ENCODE data around the gene DNLZ.
A peak's percentile ranks its signal among the peaks of the same experiment; 100 is the strongest.
"Not testable (repeated sequence)": the region's sequence is repeated elsewhere in the genome, so short reads cannot be mapped to it uniquely, and the experiment has no call there.

Gene DNLZ

GRCh38 chr9:136363106-136363948 lies at the start of gene DNLZ:
TSS of gene DNLZ (minus strand) at chr9:136363744. CDS start at chr9:136363714, 30 bp downstream.
- DNase-seq, result peak; percentile 72 to 82

- DNase-seq, result no peak
Measured at GRCh38 chr9:136412962-136413361, 49.4 kb upstream of the DNLZ start.

GRCh38 chr9:136411378-136411777 lies 47.8 kb upstream of the DNLZ start:
- no peak for DNase-seq

GRCh38 chr9:136410500-136411287 lies 47.1 kb upstream of the DNLZ start, which contains the start of the genes ENTR1 and PMPCA:
TSS of gene ENTR1 (minus strand) at chr9:136410614. CDS start at chr9:136410397, 217 bp downstream.
TSS of gene PMPCA (plus strand) at chr9:136410658. CDS start at chr9:136410669, 11 bp downstream.
- peak; percentile 42 to 50 for DNase-seq

DNA sequence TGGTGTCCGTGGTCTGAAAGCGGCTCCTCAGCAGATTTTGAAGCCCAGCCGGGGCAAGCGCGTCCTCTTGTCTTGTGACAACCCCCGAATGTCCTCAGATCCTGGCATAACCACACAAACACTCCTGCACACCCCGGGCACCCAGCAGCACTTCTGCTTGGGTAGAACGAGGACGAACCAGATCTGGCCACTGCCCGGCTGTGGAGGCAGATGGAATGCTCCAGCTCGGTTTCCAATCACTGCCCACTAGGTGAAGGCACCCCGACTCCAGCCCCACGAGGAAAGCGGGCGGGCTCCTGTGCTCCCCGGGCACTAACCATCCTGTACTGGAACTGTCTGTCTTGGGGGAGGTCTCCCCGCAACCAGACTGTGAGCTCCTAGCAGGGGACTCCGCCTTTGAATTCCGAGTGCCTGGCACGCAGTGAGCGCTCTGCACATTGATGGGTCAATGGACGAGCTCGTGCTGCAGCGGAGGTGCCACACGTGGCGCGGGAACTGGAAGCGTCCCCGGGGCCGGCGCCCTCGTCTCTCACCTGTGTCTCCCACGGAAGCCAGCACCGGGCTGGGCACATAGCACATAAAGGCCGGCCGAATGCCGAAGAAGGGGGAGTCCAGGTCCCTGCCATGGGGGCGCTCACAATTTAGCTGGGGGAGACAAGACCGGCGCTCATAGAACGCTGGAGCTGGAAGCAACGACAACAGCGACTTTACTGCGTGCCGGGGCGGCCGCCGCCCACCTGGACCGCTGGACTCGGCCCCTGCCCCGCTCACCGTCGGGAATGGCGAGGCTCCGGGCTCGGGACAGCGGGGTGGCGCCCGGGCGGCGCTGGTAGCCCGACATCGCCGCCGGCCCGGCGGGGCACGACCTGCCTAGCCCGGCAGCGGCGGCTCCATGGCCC lies 46.3 kb upstream of the DNLZ start:
- DNase-seq, result no peak

DNA sequence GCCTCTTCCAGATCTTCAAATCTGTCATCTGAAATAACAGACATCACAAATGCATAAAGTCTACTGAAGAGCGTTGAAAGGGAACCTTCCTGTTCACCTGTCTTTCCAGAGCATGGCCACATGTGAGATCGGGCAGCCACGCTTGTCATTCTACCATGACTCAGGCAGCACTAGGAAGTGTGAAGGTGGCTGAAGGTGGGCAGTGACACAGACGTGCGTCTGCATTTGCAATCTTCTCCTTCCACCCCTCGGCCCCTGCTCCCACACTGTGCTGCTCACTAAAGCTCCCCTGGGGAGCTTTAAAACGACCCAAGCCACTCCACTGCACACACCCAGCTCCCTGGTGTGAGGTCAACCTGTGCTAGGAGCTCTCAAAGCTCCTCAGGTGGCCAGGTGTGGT lies 44.4 kb upstream of the DNLZ start:
- DNase-seq, result no peak

DNA sequence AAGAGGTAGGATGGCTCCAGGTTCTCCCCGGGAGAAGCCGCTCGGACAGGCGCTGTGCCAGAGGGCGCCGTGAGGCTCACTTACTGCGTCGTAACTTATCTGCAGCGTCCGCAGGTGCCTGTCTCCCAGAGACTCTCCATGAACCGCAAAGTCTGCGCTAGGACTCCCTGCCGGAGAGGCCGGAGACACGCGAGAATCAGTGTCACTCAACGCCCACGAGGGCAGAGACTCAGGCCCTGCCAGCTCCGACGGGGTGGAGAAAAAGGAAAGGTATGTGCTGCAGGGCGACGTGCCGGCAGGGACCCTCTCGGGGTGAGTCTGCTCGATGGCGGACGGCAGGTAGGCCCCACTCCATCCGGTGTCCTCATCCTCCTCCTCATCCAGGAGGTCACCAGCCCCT lies 43.5 kb upstream of the DNLZ start:
- not testable (repeated sequence) for DNase-seq

DNA sequence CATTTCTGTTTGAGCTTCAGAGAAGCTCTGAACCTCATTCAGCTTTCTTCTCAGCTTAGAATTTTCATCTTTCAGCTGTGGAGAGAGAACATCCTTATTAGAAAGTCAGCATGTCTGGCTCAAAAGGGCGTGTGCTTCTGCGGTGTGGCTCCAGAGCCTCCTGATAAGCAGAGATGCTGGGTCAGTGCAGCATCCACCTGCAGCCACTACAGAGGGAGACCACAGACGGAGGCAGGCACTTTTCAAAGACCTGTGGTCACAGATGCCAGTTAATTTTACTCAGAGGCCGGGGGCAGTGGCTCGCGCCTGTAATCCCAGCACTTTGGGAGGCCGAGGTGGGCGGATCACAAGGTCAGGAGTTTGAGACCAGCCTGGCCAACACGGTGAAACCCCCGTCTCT lies 42.4 kb upstream of the DNLZ start:
- DNase-seq, result not testable (repeated sequence)

DNA sequence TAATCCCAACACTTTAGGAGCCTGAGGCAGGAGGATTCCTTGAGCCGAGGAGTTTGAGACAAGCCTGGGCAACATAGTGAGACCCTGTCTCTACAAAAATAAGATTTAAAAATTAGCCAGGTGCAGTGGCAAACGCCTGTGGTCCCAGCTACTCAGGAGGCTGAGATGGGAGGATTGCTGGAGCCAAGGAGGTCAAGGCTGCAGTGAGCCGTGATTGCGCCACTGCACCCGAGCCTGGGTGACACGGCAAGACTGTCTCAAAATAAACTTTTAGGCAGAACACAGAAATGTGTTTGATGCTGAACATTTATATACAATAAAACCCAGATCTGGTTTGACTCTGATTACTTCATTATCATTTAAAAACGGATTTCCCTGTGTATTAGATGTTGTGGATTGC lies 41.9 kb upstream of the DNLZ start:
- DNase-seq, result no peak

- DNase-seq, result no peak
Measured at GRCh38 chr9:136404801-136405136, 41.2 kb upstream of the DNLZ start.

GRCh38 chr9:136403915-136404800 lies 40.6 kb upstream of the DNLZ start:
- DNase-seq, result no peak

DNA sequence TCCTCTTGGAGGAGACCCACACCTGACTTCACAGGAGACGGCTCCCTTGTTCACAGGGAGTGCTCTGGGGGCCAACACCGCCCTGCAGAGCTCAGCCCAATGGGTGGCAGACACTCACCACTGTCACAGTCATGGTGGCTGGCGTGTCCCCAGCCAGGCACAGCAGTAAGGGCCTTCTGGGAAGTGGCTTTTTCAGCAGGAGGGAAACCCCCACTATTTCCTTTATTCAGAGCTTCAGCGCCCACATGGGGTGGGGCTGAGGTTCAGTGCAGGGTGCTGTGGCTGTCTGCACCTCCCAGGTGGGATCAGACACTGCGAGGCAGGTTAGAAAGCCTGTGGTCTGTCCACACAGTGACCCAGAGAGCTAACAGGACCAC lies 40.0 kb upstream of the DNLZ start:
- no peak for DNase-seq

GRCh38 chr9:136402067-136402466 lies 38.5 kb upstream of the DNLZ start:
- no peak for DNase-seq

GRCh38 chr9:136401173-136401922 lies 37.8 kb upstream of the DNLZ start:
- DNase-seq, result no peak

DNA sequence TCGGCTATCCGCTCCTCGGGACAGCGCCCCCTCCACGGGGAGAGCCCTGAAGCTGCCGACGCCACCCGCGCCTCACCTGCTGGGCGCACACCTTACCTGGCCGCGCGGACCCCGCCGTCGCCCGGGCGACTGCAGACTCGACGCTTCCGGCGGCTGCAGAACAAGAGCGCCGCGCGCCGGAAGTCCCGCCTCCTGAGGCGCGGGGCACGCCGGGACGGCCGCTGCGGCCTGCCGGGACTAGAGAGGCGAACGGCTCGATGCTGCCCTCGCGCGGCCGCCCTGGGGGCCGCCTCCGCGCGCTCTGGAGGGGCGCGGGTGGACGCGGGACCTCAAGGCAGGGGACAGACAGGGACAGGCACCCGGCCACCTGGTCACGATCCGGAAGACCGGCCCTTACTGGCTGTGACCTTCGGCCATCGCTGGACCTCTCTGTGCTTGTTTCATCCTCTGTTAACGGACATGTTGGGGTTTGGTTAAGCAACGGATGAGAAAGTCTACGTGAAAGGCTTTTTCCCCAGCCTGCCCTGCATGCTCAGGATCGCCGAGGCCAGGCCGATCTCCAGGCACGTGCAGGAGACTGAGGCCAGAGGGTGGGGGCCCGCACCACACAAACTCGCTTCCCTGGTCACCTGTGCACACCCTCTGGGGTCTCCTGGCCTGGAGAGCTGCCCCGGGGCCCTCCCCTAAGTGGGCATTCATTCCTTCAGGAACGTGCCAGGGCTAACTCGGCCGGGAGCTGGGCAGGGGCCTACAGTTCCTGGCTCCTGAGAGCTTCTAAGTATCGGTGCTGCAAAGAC lies 36.7 kb upstream of the DNLZ start, which contains the start of gene SNAPC4:
Gene SNAPC4, minus strand, starts transcription at position 133 of the 797 bp plus-strand sequence. CDS start 1,742 bp downstream, outside the sequence.
- peak in 1 of 2 experiments; percentile 8 for DNase-seq

DNA sequence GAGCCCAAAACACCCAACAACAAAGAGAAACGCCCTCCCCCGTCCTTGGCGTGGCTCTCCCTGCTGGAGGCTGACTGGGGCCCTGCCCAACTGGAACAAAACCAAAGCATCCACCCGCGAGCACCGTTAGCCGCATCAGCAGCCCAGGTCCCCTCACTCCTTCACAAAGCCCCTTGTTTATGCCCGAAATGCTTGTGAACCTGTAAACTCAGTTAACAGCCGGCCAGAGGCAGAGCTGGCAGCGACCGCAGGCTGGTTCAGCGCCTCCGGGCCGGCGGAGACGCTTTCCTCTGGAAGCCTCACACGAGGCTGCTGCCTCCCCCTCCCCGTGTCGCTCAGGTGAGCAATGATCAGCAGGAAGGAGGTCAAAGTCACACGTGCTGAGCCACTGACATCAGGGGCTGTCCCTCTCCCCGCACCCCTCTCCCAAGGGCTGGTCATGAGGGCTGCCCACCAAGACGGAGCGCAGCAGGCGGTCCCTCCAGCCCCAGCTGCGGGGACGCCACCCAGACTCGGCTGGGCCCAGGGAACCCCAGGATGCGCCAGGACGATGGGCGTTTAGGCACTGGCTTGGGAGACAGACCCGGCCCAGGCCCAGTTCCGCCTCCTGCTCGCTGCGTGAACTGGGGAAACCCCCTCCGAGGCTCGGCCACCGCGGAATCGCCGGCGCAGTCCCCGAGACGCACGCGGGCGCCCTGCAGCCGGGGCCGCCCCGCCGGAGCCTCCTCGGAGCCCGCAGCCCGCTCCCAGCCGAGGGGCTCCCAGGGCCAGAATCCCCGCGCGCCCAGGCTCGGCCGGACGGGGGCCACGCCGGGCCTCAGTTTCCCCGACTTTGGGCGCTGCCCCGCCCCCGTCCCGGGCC lies 35.9 kb upstream of the DNLZ start:
- no peak for DNase-seq

DNA sequence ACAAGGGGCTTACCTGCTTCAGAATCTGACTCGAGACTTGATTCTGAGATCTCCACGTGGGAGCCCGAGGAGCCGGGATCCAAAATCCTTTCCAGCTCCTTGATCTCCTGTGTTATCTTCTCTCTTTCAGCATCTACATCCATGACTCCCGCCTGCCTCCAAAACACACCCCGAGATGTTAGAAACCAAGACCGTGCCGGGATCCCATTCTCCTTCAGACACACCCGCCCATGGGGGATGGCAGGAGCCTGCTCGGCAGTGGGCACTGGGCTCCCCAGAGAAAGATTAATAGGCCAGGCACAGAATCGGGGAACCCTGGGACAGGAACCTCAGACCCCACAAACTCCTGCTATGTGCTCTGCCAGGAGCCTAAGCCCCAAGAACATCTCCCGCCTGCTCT lies 34.7 kb upstream of the DNLZ start:
- DNase-seq, result no peak

GRCh38 chr9:136397643-136398042 lies 34.1 kb upstream of the DNLZ start:
- no peak for DNase-seq

DNA sequence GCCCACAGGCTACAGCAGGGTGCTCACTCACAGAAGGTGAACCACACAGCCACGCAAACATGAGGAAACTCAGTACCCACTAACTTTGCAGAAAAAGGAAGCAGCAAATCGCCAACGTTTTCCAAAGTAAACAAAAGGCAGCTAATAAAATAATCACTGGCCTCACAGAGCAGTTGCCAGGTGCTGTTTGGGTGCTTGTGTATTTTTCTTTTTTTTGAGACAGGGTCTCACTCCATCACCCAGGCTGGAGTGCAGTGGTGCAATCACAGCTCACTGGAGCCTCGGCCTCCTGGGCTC lies 32.6 kb upstream of the DNLZ start:
- DNase-seq, result no peak
